AML-193 (cell line): Measurements from ENCODE around the gene C12orf50.
"Not testable (repeated sequence)": the region's sequence is repeated elsewhere in the genome, so short reads cannot be mapped to it uniquely, and the experiment has no call there.

Experiments used
- DNase-seq, 2 experiments: peaks; one replicate each; lab custom pipeline; 2025; lab: John Stamatoyannopoulos, UW

The C12orf50 gene

GRCh38 chr12:88029093-88029665, at the start of gene C12orf50:
Gene C12orf50, minus strand, starts transcription at chr12:88029401. Its CDS starts 2,439 bp downstream, at chr12:88026962.
- DNase-seq = no peak

- DNase-seq = no peak
These were observed 38.1 kb upstream of the C12orf50 start for GRCh38 chr12:88067301-88067700.

GRCh38 chr12:88063375-88063774, 34.2 kb upstream of the C12orf50 start:
- DNase-seq = no peak

- DNase-seq = no peak
These were observed 33.3 kb upstream of the C12orf50 start for GRCh38 chr12:88062474-88062873.

- DNase-seq = no peak
These were observed 29.5 kb upstream of the C12orf50 start for GRCh38 chr12:88058719-88059077.

- no peak for DNase-seq
These were observed 29.0 kb upstream of the C12orf50 start for GRCh38 chr12:88057994-88058718.

- no peak for DNase-seq
These were observed 27.4 kb upstream of the C12orf50 start for GRCh38 chr12:88056571-88056970.

- peak; percentile 25 to 38 for DNase-seq
These were observed 23.5 kb upstream of the C12orf50 start for GRCh38 chr12:88052686-88053085.

GRCh38 chr12:88044035-88044434, 14.8 kb upstream of the C12orf50 start:
- DNase-seq = no peak

- no peak for DNase-seq
These were observed 8.6 kb upstream of the C12orf50 start for GRCh38 chr12:88037770-88038169.

- peak; percentile 71 to 83 for DNase-seq
These were observed 7.3 kb upstream of the C12orf50 start for GRCh38 chr12:88036353-88036965.

GRCh38 chr12:88035907-88036289, 6.7 kb upstream of the C12orf50 start:
- no peak for DNase-seq

GRCh38 chr12:88035271-88035906, 6.2 kb upstream of the C12orf50 start:
- DNase-seq = peak; percentile 79 to 80

GRCh38 chr12:88031161-88031560, 2.0 kb upstream of the C12orf50 start:
- not testable (repeated sequence) for DNase-seq

- DNase-seq = no peak
These were observed 3.0 kb downstream of the C12orf50 start for GRCh38 chr12:88026196-88026595.

GRCh38 chr12:88017964-88018363, 11.2 kb downstream of the C12orf50 start:
- no peak for DNase-seq

GRCh38 chr12:88015825-88016224, 13.4 kb downstream of the C12orf50 start:
- DNase-seq = no peak

- no peak for DNase-seq
These were observed 17.4 kb downstream of the C12orf50 start for GRCh38 chr12:88011755-88012154.

GRCh38 chr12:88006351-88006750, 22.9 kb downstream of the C12orf50 start:
- DNase-seq = no peak

GRCh38 chr12:88001327-88001726, 27.9 kb downstream of the C12orf50 start:
- no peak for DNase-seq

- peak; percentile 66 to 70 for DNase-seq
These were observed 33.5 kb downstream of the C12orf50 start for GRCh38 chr12:87995581-87996178.

GRCh38 chr12:87991483-87991882, 37.7 kb downstream of the C12orf50 start:
- DNase-seq = no peak
